Measurements from ENCODE around the gene ITGB5. TPM values are rescaled to one million over a fixed set of nuclear protein-coding genes. Genes with fewer than 3 reads are reported as not detected.

Gene ITGB5
- polyA plus RNA-seq, 3 donors: 0.68 to 1.2 (median 1.0) TPM

GRCh38 chr3:124797426-124797945 lies 89.7 kb downstream of the ITGB5 start:
- WGBS (ENCODE audit: insufficient coverage): no CpG with 5 or more reads among the region's 4 CpGs
- peaks cover 0 to 4% (median 2%) of the 10 kb centered on the region in 3 donors for H3K27me3 Mint-ChIP-seq (ENCODE audit: low read depth in 3 of 3)
- TF ChIP-seq, protein P1, sequence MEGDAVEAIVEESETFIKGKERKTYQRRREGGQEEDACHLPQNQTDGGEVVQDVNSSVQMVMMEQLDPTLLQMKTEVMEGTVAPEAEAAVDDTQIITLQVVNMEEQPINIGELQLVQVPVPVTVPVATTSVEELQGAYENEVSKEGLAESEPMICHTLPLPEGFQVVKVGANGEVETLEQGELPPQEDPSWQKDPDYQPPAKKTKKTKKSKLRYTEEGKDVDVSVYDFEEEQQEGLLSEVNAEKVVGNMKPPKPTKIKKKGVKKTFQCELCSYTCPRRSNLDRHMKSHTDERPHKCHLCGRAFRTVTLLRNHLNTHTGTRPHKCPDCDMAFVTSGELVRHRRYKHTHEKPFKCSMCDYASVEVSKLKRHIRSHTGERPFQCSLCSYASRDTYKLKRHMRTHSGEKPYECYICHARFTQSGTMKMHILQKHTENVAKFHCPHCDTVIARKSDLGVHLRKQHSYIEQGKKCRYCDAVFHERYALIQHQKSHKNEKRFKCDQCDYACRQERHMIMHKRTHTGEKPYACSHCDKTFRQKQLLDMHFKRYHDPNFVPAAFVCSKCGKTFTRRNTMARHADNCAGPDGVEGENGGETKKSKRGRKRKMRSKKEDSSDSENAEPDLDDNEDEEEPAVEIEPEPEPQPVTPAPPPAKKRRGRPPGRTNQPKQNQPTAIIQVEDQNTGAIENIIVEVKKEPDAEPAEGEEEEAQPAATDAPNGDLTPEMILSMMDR (IDR thresholded peaks at IDR 0.05): no peak

GRCh38 chr3:124796477-124796876 lies 90.7 kb downstream of the ITGB5 start:
- Mint-ChIP-seq H3K4me1 (peaks cover 15% of the 10 kb centered on the region), H3K4me3 (no peak overlapping the region), H3K36me3 (no peaks in the 10 kb centered on the region), H3K27me3 (ENCODE audit: low read depth in 3 of 3) (peaks cover 0 to 7% (median 2%) of the 10 kb centered on the region in 3 donors), H3K27ac (no peak overlapping the region), H3K9me3 (no peaks in the 10 kb centered on the region)
- H3K4me1 ChIP-seq (ENCODE audit: control insufficient read depth in 1 of 2, insufficient read depth in 2 of 2, low read length in 2 of 2): peaks cover 0 to 7% of the 10 kb centered on the region in 2 donors
- H3K27me3 ChIP-seq (ENCODE audit: control insufficient read depth in 2 of 2, insufficient read depth in 2 of 2, low read length in 2 of 2): no peaks in the 10 kb centered on the region
- WGBS (ENCODE audit: insufficient coverage): 99% methylated on average over 17 of the region's 19 CpGs
- no peak overlapping the region for H3K4me3 ChIP-seq (replicated peaks in 1 of 3; ENCODE audit: low read depth in 2 of 3, low read length in 3 of 3)
- no peak for DNase-seq
- H3K36me3 ChIP-seq (replicated peaks in 1 of 2; ENCODE audit: control insufficient read depth in 1 of 2, insufficient read depth in 2 of 2, low read length in 2 of 2): no peaks in the 10 kb centered on the region
- no peak overlapping the region for H3K9ac ChIP-seq (ENCODE audit: insufficient read depth, low read length, poor library complexity, severe bottlenecking)
- no peak overlapping the region for H2AFZ ChIP-seq (ENCODE audit: insufficient read depth, low read depth, low read length, poor library complexity, severe bottlenecking)
- intact Hi-C loops (cut with micrococcal nuclease): no loop called here
- H3K27ac ChIP-seq (ENCODE audit: low read depth in 1 of 2, low read length in 2 of 2): no peak overlapping the region
- no peaks in the 10 kb centered on the region for H4K20me1 ChIP-seq (ENCODE audit: insufficient read depth, low read length)
- no peak overlapping the region for H3K4me2 ChIP-seq (replicated peaks; ENCODE audit: extremely low read depth, low read length, poor library complexity, severe bottlenecking)
- H3K79me2 ChIP-seq (ENCODE audit: insufficient read depth, low read length): no peaks in the 10 kb centered on the region
- TF ChIP-seq, protein P1 (IDR thresholded peaks at IDR 0.05): no peak
- H3K9me3 ChIP-seq (replicated peaks in 1 of 2; ENCODE audit: control insufficient read depth in 1 of 2, insufficient read depth in 1 of 2, low read length in 2 of 2): no peaks in the 10 kb centered on the region

More at GRCh38 chr3:124797426-124797945, 89.7 kb downstream of the ITGB5 start:
- intact Hi-C loops (cut with micrococcal nuclease): no loop called here
- H3K9ac ChIP-seq (ENCODE audit: insufficient read depth, low read length, poor library complexity, severe bottlenecking): no peak overlapping the region
- no peaks in the 10 kb centered on the region for H4K20me1 ChIP-seq (ENCODE audit: insufficient read depth, low read length)
- Mint-ChIP-seq H3K36me3 (no peaks in the 10 kb centered on the region), H3K4me1 (peaks cover 13% of the 10 kb centered on the region), H3K27ac (no peak overlapping the region), H3K4me3 (no peak overlapping the region), H3K9me3 (no peaks in the 10 kb centered on the region)
- no peaks in the 10 kb centered on the region for H3K79me2 ChIP-seq (ENCODE audit: insufficient read depth, low read length)
- H3K9me3 ChIP-seq (replicated peaks in 1 of 2; ENCODE audit: control insufficient read depth in 1 of 2, insufficient read depth in 1 of 2, low read length in 2 of 2): no peaks in the 10 kb centered on the region
- no peak overlapping the region for H3K27ac ChIP-seq (ENCODE audit: low read depth in 1 of 2, low read length in 2 of 2)
- H3K4me1 ChIP-seq (ENCODE audit: control insufficient read depth in 1 of 2, insufficient read depth in 2 of 2, low read length in 2 of 2): peaks cover 0 to 7% of the 10 kb centered on the region in 2 donors
- H3K4me3 ChIP-seq (replicated peaks in 1 of 3; ENCODE audit: low read depth in 2 of 3, low read length in 3 of 3): no peak overlapping the region
- no peaks in the 10 kb centered on the region for H3K27me3 ChIP-seq (ENCODE audit: control insufficient read depth in 2 of 2, insufficient read depth in 2 of 2, low read length in 2 of 2)
- H3K4me2 ChIP-seq (replicated peaks; ENCODE audit: extremely low read depth, low read length, poor library complexity, severe bottlenecking): no peak overlapping the region
- no peaks in the 10 kb centered on the region for H3K36me3 ChIP-seq (replicated peaks in 1 of 2; ENCODE audit: control insufficient read depth in 1 of 2, insufficient read depth in 2 of 2, low read length in 2 of 2)
- no peak overlapping the region for H2AFZ ChIP-seq (ENCODE audit: insufficient read depth, low read depth, low read length, poor library complexity, severe bottlenecking)
- no peak for DNase-seq

All from CD14-positive monocyte (primary cell).